Type B pancreatic cell (in vitro differentiated cells): ENCODE results near the gene GMDS. TPM values are rescaled to one million over a fixed set of nuclear protein-coding genes. Genes with fewer than 3 reads are reported as not detected.

Experiments used
- DNase-seq: peaks from one replicate; pipeline ENCODE4 v3.0.0; 2021; ENCODE audit warnings: mixed read lengths; ENCODE audit not compliant: unreplicated experiment; ENCODE audit errors: extremely low spot score
- H3K27ac Mint-ChIP-seq: 2 replicates; pipeline ENCODE4 v1.8.0; 2021; ENCODE audit warnings: mild to moderate bottlenecking, mixed read lengths
- H3K27me3 Mint-ChIP-seq: 2 replicates; pipeline ENCODE4 v1.8.0; 2021; ENCODE audit warnings: mixed read lengths
- H3K36me3 Mint-ChIP-seq: 2 replicates; pipeline ENCODE4 v1.8.0; 2021; ENCODE audit warnings: mixed read lengths
- H3K4me1 Mint-ChIP-seq: one replicate; pipeline ENCODE4 v1.8.0; 2021; ENCODE audit warnings: mixed read lengths; ENCODE audit not compliant: unreplicated experiment
- H3K4me3 Mint-ChIP-seq: 2 replicates; pipeline ENCODE4 v1.8.0; 2021; ENCODE audit warnings: mild to moderate bottlenecking, mixed read lengths
- H3K9me3 Mint-ChIP-seq: 2 replicates; pipeline ENCODE4 v1.8.0; 2021; ENCODE audit warnings: mixed read lengths
- CTCF ChIP-seq: fragments of 200-600 bp; sonication (generic); conservative IDR thresholded peaks from 2 replicates; pipeline ENCODE4 v1.5.0; 2021; ENCODE audit warnings: antibody characterized with exemption, mild to moderate bottlenecking
- total RNA-seq: library from RNA; stranded (reverse); gene quantifications from 2 replicates; pipeline ENCODE4 v1.2.1, GENCODE V29; 2021; ENCODE audit warnings: low replicate concordance

Gene GMDS
- total RNA-seq, 1 donor from 2014 or later, result 41.3 TPM

- Mint-ChIP-seq H3K36me3 (peaks cover 12% of the 10 kb centered on the region), H3K27me3 (peaks cover 59% of the 10 kb centered on the region), H3K27ac (peak overlapping the region; percentile 90), H3K4me3 (peak overlapping the region; percentile 95), H3K4me1 (peaks cover 21% of the 10 kb centered on the region), H3K9me3 (no peaks in the 10 kb centered on the region)
- TF ChIP-seq CTCF, result no peak
- no peak for DNase-seq
These were observed 632.1 kb downstream of the GMDS start for GRCh38 chr6:1613346-1613687.

GRCh38 chr6:1612974-1613306 lies 632.5 kb downstream of the GMDS start:
- peak overlapping the region; percentile 95 for H3K4me3 Mint-ChIP-seq
- peaks cover 11% of the 10 kb centered on the region for H3K36me3 Mint-ChIP-seq
- peaks cover 59% of the 10 kb centered on the region for H3K27me3 Mint-ChIP-seq
- H3K4me1 Mint-ChIP-seq, result peaks cover 21% of the 10 kb centered on the region
- no peaks in the 10 kb centered on the region for H3K9me3 Mint-ChIP-seq
- TF ChIP-seq CTCF, result no peak
- no peak for DNase-seq
- peak overlapping the region; percentile 90 for H3K27ac Mint-ChIP-seq

GRCh38 chr6:1612299-1612973 lies 633.0 kb downstream of the GMDS start:
- H3K27me3 Mint-ChIP-seq, result peaks cover 59% of the 10 kb centered on the region

GRCh38 chr6:1611572-1612298 lies 633.7 kb downstream of the GMDS start:
- no peak for DNase-seq
- peak overlapping the region; percentile 90 for H3K27ac Mint-ChIP-seq
- H3K36me3 Mint-ChIP-seq, result peaks cover 11% of the 10 kb centered on the region
- peak overlapping the region; percentile 95 for H3K4me3 Mint-ChIP-seq
- H3K4me1 Mint-ChIP-seq, result peaks cover 21% of the 10 kb centered on the region
- peaks cover 59% of the 10 kb centered on the region for H3K27me3 Mint-ChIP-seq
- H3K9me3 Mint-ChIP-seq, result no peaks in the 10 kb centered on the region
- TF ChIP-seq CTCF, result no peak

More at GRCh38 chr6:1612299-1612973, 633.0 kb downstream of the GMDS start:
- no peaks in the 10 kb centered on the region for H3K9me3 Mint-ChIP-seq
- peak overlapping the region; percentile 90 for H3K27ac Mint-ChIP-seq
- H3K4me3 Mint-ChIP-seq, result peak overlapping the region; percentile 95
- DNase-seq, result no peak
- peaks cover 21% of the 10 kb centered on the region for H3K4me1 Mint-ChIP-seq
- TF ChIP-seq CTCF, result no peak
- peaks cover 11% of the 10 kb centered on the region for H3K36me3 Mint-ChIP-seq

- Mint-ChIP-seq H3K4me1 (peaks cover 24% of the 10 kb centered on the region), H3K27ac (no peak overlapping the region), H3K36me3 (peaks cover 11% of the 10 kb centered on the region), H3K27me3 (peaks cover 60% of the 10 kb centered on the region), H3K9me3 (no peaks in the 10 kb centered on the region), H3K4me3 (no peak overlapping the region)
- DNase-seq, result no peak
- no peak for TF ChIP-seq CTCF
These were observed 634.2 kb downstream of the GMDS start for GRCh38 chr6:1611322-1611571.
